Fibroblast of lung (primary cell): Measurements from ENCODE around the gene PPP1R1C. TPM values are rescaled to one million over a fixed set of nuclear protein-coding genes. Genes with fewer than 3 reads are reported as not detected.

ENCODE experiments used
- DNase-seq, 2 donors: peaks; one replicate each; pipeline versions ENCODE4 v3.0.0 to v3.0.0-alpha.2; 2010; ENCODE audit warnings: low read depth in 2 of 2
- H2AFZ ChIP-seq: 2 replicates; pipeline ENCODE4 v1.5.1; 2012; ENCODE audit warnings: low read length, control low read depth, inconsistent platforms
- H3K27ac ChIP-seq: 2 replicates; pipeline ENCODE4 v1.5.1; 2011; ENCODE audit warnings: low read length, control low read depth; ENCODE audit not compliant: insufficient read depth
- H3K27me3 ChIP-seq: 2 replicates; pipeline ENCODE4 v1.5.1; 2011; ENCODE audit warnings: mild to moderate bottlenecking, low read length; ENCODE audit not compliant: control insufficient read depth, insufficient read depth
- H3K36me3 ChIP-seq: 2 replicates; pipeline ENCODE4 v1.5.1; 2011; ENCODE audit warnings: low read length; ENCODE audit not compliant: control insufficient read depth, insufficient read depth
- H3K4me1 ChIP-seq: 2 replicates; pipeline ENCODE4 v1.5.1; 2011; ENCODE audit warnings: low read length; ENCODE audit not compliant: control insufficient read depth, insufficient read depth; ENCODE audit errors: extremely low read depth
- H3K4me2 ChIP-seq: 2 replicates; pipeline ENCODE4 v1.5.1; 2011; ENCODE audit warnings: low read length, control low read depth; ENCODE audit not compliant: insufficient read depth; ENCODE audit errors: extremely low read depth
- H3K4me3 ChIP-seq, 4 experiments: fragments of 200-600 bp in 1 of 4; sonication (generic) in 1 of 4; replicated peaks in 1 of 4; 2 replicates each; pipeline ENCODE4 v1.5.1; 2011 to 2016; ENCODE audit warnings: low read length in 4 of 4, low read depth in 3 of 4, mild to moderate bottlenecking in 3 of 4, control low read depth in 2 of 4, inconsistent platforms in 1 of 4, mixed read lengths in 1 of 4; ENCODE audit not compliant: insufficient read depth in 1 of 4; ENCODE audit errors: control extremely low read depth in 1 of 4
- H3K79me2 ChIP-seq: 2 replicates; pipeline ENCODE4 v1.5.1; 2012; ENCODE audit warnings: mild to moderate bottlenecking, low read length, inconsistent platforms; ENCODE audit not compliant: control insufficient read depth, insufficient read depth
- H3K9ac ChIP-seq: 2 replicates; pipeline ENCODE4 v1.5.1; 2011; ENCODE audit warnings: mild to moderate bottlenecking, low read length, control low read depth; ENCODE audit not compliant: insufficient read depth
- H3K9me3 ChIP-seq: 2 replicates; pipeline ENCODE4 v1.5.1; 2012; ENCODE audit warnings: low read depth, low read length; ENCODE audit not compliant: control insufficient read depth, insufficient read depth
- H4K20me1 ChIP-seq: 2 replicates; pipeline ENCODE4 v1.5.1; 2011; ENCODE audit warnings: low read length; ENCODE audit not compliant: control insufficient read depth, insufficient read depth; ENCODE audit errors: extremely low read depth
- EZH2 ChIP-seq: IDR thresholded peaks from 2 replicates; pipeline ENCODE4 v1.5.1; 2012; ENCODE audit warnings: low read length, control low read depth, mild to moderate bottlenecking; ENCODE audit errors: missing control alignments
- polyA plus RNA-seq, 2 donors: library from polyadenylated mRNA; depleted of rRNA in 1 of 2; stranded (reverse) in 1 of 2; unstranded in 1 of 2; fragments of >200 nt; gene quantifications; 2 replicates each; pipeline ENCODE4 v1.2.1, GENCODE V29; 2011 to 2012; ENCODE audit warnings: missing spikeins in 1 of 2
- total RNA-seq: library from RNA; depleted of rRNA; stranded (reverse); fragments of >200 nt; gene quantifications from 2 replicates; pipeline ENCODE4 v1.2.1, GENCODE V29; 2014
- TF ChIP-seq, protein P1 (sequence below), 2 donors: IDR thresholded peaks in 1 of 2; conservative IDR thresholded peaks in 1 of 2; 1 replicate in 1 of 2; 2 replicates in 1 of 2; pipeline ENCODE4 v1.5.1; 2011 to 2012; ENCODE audit warnings: low read length in 2 of 2, control low read depth in 1 of 2, inconsistent platforms in 1 of 2, low read depth in 1 of 2, mild to moderate bottlenecking in 1 of 2

PPP1R1C gene
- total and polyA plus RNA-seq, 2 donors (not counting 1 experiment from before 2014, with no cell fraction given), result 0.50 to 0.57 TPM

DNA sequence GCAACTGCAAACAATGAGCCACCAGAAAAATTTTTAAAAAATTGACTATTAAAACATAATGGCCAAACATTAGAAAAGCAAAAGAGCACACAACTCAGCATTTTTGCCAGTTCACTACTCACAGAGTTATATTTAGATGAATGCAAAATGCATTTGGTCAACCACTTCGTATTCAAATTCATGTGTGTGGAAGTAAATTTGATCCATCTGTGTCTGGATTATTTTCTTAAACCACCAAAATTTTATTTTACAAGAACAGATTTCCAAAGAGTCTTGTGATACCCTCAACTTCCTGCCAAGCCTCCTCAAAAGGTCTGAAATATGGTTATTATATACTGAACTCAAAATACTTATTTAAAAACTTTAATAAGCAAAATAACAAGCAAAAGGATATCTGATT lies 57.4 kb downstream of the PPP1R1C start:
- no peak overlapping the region for H3K4me2 ChIP-seq
- H3K4me1 ChIP-seq, result peaks cover 13% of the 10 kb centered on the region
- H3K27me3 ChIP-seq, result no peaks in the 10 kb centered on the region
- no peaks in the 10 kb centered on the region for H3K36me3 ChIP-seq
- H3K79me2 ChIP-seq, result no peaks in the 10 kb centered on the region
- TF ChIP-seq, protein P1, sequence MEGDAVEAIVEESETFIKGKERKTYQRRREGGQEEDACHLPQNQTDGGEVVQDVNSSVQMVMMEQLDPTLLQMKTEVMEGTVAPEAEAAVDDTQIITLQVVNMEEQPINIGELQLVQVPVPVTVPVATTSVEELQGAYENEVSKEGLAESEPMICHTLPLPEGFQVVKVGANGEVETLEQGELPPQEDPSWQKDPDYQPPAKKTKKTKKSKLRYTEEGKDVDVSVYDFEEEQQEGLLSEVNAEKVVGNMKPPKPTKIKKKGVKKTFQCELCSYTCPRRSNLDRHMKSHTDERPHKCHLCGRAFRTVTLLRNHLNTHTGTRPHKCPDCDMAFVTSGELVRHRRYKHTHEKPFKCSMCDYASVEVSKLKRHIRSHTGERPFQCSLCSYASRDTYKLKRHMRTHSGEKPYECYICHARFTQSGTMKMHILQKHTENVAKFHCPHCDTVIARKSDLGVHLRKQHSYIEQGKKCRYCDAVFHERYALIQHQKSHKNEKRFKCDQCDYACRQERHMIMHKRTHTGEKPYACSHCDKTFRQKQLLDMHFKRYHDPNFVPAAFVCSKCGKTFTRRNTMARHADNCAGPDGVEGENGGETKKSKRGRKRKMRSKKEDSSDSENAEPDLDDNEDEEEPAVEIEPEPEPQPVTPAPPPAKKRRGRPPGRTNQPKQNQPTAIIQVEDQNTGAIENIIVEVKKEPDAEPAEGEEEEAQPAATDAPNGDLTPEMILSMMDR (conservative IDR thresholded peaks at IDR 0.05 in 1 of 2, IDR thresholded peaks at IDR 0.05 in 1 of 2; ENCODE audit: low read depth in 1 of 2, low read length in 2 of 2), result no peak
- no peak for TF ChIP-seq EZH2
- H3K4me3 ChIP-seq, result no peak overlapping the region
- H4K20me1 ChIP-seq, result no peaks in the 10 kb centered on the region
- no peak overlapping the region for H2AFZ ChIP-seq
- H3K9ac ChIP-seq, result no peak overlapping the region
- H3K9me3 ChIP-seq, result no peaks in the 10 kb centered on the region
- no peak for DNase-seq
- H3K27ac ChIP-seq, result no peak overlapping the region

DNA sequence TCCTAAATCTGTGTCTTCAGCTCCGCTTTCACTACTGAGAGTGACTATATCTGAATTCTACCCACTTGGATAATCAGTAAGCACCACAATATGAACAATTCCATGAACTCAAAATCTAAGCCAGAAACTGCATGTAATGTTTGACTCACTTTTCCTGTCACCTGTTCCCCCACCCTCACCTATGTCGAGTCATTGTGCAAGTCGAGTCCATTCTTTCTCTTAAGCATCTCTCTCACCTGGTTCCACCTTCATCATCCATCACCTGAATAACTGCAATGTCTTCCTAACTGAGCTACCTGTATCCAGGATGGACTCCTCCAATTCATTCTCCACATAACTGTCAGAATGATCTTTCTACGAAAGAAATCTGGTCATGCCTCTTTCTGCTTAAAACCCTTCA lies 58.2 kb downstream of the PPP1R1C start:
- H3K36me3 ChIP-seq, result no peaks in the 10 kb centered on the region
- no peaks in the 10 kb centered on the region for H3K9me3 ChIP-seq
- H3K4me1 ChIP-seq, result peaks cover 8% of the 10 kb centered on the region
- H3K4me3 ChIP-seq, result no peak overlapping the region
- H3K9ac ChIP-seq, result no peak overlapping the region
- H2AFZ ChIP-seq, result no peak overlapping the region
- H3K79me2 ChIP-seq, result no peaks in the 10 kb centered on the region
- no peak for TF ChIP-seq EZH2
- TF ChIP-seq, protein P1 (conservative IDR thresholded peaks at IDR 0.05 in 1 of 2, IDR thresholded peaks at IDR 0.05 in 1 of 2; ENCODE audit: low read depth in 1 of 2, low read length in 2 of 2), result no peak
- no peak overlapping the region for H3K27ac ChIP-seq
- no peak for DNase-seq
- H3K4me2 ChIP-seq, result no peak overlapping the region
- H3K27me3 ChIP-seq, result no peaks in the 10 kb centered on the region
- no peaks in the 10 kb centered on the region for H4K20me1 ChIP-seq

GRCh38 chr2:182047544-182047943 lies 61.9 kb downstream of the PPP1R1C start:
- H3K36me3 ChIP-seq, result no peaks in the 10 kb centered on the region
- H3K4me2 ChIP-seq, result no peak overlapping the region
- no peak overlapping the region for H3K9ac ChIP-seq
- no peaks in the 10 kb centered on the region for H3K9me3 ChIP-seq
- no peak overlapping the region for H2AFZ ChIP-seq
- TF ChIP-seq, protein P1 (conservative IDR thresholded peaks at IDR 0.05 in 1 of 2, IDR thresholded peaks at IDR 0.05 in 1 of 2; ENCODE audit: low read depth in 1 of 2, low read length in 2 of 2), result no peak
- TF ChIP-seq EZH2, result no peak
- H3K79me2 ChIP-seq, result no peaks in the 10 kb centered on the region
- no peak overlapping the region for H3K4me3 ChIP-seq
- peak in 1 of 2 donors; percentile 42 for DNase-seq
- no peaks in the 10 kb centered on the region for H4K20me1 ChIP-seq
- no peak overlapping the region for H3K27ac ChIP-seq
- H3K27me3 ChIP-seq, result no peaks in the 10 kb centered on the region
- H3K4me1 ChIP-seq, result peaks cover 1% of the 10 kb centered on the region
